ENCODE data around the gene AMY2A.
"Not testable (repeated sequence)": the region's sequence is repeated elsewhere in the genome, so short reads cannot be mapped to it uniquely, and the experiment has no call there.

AMY2A gene

DNA sequence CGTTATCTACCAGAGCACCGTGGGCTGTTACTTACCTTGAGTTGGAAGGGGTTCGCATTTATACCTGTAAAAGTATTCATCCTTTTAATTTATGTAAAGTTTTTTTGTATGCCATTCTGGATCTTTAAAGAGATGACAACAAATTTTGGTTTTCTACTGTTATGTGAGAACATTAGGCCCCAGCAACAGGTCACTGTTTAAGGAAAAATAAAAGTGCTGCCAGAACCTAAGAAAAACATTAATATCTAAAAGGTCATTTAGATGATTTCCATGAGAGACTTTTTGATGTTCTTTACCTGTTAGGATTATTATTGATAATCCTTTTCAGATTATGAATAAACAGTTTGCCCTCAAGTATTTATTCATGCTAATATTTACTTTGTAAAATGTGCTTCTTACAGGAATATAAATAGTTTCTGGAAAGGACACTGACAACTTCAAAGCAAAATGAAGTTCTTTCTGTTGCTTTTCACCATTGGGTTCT lies at the start of gene AMY2A:
Gene AMY2A (plus strand): TSS at position 434 of the 484 bp plus-strand sequence. CDS start 14 bp downstream, at position 448.
- DNase-seq (ENCODE audit: low read depth in 2 of 2), result not testable (repeated sequence)

DNA sequence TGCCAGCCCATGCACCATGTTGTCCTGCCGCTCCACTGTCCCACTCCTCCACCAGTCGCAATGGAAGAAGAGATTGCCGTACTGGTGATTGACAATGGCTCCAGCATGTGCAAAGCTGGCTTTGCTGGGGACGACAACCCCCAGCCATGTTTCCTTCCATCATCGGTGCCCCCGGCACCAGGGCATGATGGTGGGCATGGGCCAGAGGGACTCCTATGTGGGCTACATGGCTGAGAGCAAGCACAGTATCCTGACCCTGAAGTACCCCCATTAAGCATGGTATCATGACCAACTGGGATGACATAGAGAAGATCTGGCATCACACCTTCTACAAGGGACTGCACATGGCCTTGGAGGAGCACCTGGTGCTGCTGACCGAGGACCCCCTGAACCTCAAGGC lies 47.7 kb upstream of the AMY2A start:
- DNase-seq (ENCODE audit: low read depth in 2 of 2), result no peak

DNA sequence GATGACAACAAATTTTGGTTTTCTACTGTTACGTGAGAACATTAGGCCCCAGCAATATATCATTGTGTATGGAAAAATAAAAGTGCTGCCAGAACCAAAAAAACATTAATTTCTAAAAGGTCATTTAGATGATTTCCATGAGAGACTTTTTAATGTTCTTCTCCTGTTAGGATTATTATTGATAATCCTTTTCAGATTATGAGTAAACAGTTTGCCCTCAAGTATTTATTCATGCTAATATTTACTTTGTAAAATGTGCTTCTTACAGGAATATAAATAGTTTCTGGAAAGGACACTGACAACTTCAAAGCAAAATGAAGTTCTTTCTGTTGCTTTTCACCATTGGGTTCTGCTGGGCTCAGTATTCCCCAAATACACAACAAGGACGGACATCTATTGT lies 45.9 kb upstream of the AMY2A start, which contains the start of gene AMY2B:
Gene AMY2B (plus strand): TSS at position 301 of the 400 bp plus-strand sequence. CDS start 14 bp downstream, at position 315.
- DNase-seq (ENCODE audit: low read depth in 2 of 2), result not testable (repeated sequence)

- DNase-seq (ENCODE audit: low read depth in 2 of 2), result no peak
Observed at GRCh38 chr1:103576065-103576464, 41.2 kb upstream of the AMY2A start.

DNA sequence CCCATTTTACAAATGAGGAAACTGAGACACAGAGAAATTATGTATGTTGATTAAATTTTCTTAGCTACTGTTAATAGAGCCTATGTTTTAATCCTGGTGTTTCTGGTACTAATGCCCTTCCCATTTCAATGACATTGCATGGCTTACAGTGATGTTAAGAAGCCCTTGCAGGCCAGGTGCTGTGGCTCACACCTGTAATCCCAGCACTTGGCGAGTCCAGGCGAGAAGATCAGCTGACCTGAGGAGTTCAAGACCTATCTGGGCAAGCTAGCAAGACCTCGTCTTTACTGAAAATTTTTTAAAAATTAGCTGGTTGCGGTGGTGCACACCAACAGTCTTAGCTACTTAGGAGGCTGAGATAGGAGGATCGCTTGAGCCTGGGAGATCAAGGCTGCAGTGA lies 40.4 kb upstream of the AMY2A start:
- DNase-seq (ENCODE audit: low read depth in 2 of 2), result not testable (repeated sequence)

DNA sequence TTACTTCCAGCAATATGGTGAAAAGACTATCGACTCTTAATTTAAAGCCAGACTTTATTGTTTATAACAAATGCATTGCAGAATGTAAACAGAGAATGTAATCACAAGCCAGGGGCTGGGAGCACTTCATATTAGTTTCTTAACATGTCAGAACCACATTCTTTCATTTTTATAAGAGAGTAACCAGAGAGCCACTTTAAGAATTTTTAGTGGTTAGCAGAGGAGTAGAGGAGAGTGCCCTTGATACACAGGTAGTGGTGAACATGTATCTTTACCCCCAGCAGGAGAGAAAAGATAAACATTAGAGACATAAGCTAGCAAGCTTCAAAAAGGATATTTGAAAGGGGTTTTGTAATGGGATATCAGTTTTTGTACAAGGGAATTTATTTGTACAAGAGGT lies 34.8 kb upstream of the AMY2A start:
- DNase-seq (ENCODE audit: low read depth in 2 of 2), result no peak

- no peak for DNase-seq (ENCODE audit: low read depth in 2 of 2)
Observed at GRCh38 chr1:103583887-103584286, 33.3 kb upstream of the AMY2A start.

- DNase-seq (ENCODE audit: low read depth in 2 of 2), result no peak
Observed at GRCh38 chr1:103584537-103584936, 32.7 kb upstream of the AMY2A start.

DNA sequence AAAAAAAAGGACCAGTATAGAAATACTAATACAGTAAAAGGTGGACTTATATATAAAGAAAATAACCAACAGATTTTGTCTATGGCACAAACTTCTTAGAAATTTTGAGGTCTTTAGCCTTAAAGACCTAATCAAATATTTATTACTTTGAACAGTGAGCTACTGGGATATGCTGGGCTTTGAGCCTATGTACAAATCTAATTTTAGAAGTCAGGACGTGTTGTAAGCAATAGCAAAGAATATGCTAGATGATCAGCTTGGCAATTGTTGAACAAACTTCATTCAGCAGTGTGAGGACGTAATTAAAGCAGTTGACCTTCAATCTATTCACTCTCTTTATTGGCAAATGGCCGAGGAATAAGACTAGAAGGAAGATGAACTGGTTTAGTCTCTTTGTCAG lies 14.5 kb upstream of the AMY2A start:
- DNase-seq (ENCODE audit: low read depth in 2 of 2), result not testable (repeated sequence)

DNA sequence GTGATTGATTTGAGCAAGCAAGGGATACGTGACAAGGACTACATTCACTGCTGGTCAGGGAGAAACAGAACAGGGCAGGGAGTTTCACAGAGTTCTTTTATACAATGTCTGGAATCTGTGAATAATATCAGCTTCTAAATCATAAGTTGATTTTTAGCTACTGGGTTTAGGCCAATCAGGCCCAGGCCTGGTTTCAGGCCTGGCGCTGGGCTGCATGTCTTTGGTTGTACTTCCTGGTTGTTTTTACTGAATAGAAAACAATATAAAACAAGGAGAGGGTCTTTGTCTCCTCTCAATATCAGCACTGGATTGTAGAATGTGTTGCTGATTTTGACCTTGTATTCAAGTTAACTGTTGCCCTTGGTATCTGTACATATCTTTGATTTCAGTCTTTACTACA lies 865 bp upstream of the AMY2A start:
- no peak for DNase-seq (ENCODE audit: low read depth in 2 of 2)

DNA sequence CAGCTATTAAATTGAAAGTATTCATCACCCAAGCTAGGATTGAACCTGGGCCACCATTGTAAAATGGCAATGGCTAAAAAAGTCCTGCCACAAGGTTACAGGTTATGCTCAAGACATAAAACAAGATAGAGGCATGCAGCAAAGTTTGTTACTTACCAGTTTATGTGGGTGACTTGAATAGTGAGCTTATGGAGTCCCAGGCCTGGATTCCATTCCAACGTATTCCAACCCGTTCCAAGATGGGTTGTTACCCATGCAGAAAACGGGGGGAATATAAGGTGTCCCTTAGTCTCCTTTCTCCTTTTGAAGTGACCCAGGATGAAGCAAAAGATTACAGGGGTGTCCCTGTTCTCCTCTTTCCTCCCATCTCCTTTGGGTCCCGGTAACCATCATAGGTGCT lies 10.2 kb downstream of the AMY2A start:
- DNase-seq (ENCODE audit: low read depth in 2 of 2), result not testable (repeated sequence)

GRCh38 chr1:103641194-103641593 lies 24.0 kb downstream of the AMY2A start:
- DNase-seq (ENCODE audit: low read depth in 2 of 2), result not testable (repeated sequence)

DNA sequence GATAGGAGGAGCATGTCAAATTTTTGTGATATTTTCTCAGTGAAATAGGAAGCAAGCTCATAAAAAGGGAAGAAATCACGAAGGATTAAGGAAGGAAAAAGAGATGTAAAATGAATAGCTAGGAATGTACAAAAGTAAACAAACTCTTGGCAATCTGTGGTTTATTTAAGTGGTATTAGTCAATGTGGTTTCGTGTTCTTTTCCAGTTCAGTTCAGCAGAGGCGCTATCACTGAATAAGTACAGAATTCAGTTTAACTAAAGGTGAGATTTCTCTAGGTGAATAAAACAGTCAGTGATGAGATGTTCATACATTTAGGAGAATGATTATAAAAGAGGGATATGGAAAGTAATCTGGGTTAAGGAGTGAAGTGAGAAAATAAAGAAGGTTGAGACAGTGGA lies 26.7 kb downstream of the AMY2A start:
- DNase-seq (ENCODE audit: low read depth in 2 of 2), result not testable (repeated sequence)

DNA sequence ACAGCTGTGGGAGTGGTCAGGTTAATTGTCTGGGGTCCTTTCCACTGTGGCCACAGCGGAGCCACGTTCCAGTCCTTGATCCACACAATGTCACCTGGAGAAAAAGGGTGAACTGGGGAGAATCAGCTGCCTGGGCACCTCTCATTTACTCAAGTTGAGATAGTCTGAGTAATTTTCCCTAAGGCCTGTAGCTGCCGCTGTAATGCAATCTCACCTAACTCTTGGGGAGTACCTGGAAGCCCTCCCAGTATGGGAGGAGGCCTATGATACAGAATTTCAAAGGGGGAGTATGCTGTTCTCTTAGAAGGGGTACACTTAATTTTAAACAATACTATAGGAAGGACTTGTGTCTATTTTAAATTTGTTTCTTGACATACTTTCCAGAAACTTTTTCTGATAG lies 33.1 kb downstream of the AMY2A start:
- DNase-seq (ENCODE audit: low read depth in 2 of 2), result not testable (repeated sequence)

GRCh38 chr1:103650889-103651288 lies 33.7 kb downstream of the AMY2A start:
- DNase-seq (ENCODE audit: low read depth in 2 of 2), result not testable (repeated sequence)

DNA sequence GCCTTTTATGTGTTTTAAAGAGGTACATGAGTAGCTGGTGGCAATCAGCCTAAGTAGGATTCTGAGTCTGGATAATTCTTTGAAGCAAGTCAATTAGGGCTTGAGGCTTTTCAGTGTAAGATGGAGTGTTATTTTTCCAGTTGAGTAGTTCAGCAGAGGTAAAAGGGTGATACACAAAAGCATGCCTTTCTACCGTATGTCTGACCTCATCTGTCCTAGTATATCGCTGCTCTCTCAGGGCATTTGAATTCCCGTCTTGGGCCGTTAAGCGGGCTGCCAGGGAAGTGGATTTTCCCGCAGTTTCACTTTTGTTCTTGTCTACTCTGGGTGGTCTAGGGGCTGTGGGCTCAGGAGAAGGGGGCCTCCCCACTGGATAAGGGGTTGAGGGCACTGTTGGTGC lies 36.9 kb downstream of the AMY2A start:
- DNase-seq (ENCODE audit: low read depth in 2 of 2), result not testable (repeated sequence)

GRCh38 chr1:103655460-103655859 lies 38.2 kb downstream of the AMY2A start, which contains the start of gene AMY1A:
AMY1A (plus strand) TSS chr1:103655760; CDS start chr1:103656331, 571 bp downstream.
- DNase-seq (ENCODE audit: low read depth in 2 of 2), result not testable (repeated sequence)

Data from activated CD8-positive, alpha-beta memory T cell treated with anti-CD3 and anti-CD28 coated beads for 4 hours (primary cell).